ENCODE measurements around the gene NASP.

DNA sequence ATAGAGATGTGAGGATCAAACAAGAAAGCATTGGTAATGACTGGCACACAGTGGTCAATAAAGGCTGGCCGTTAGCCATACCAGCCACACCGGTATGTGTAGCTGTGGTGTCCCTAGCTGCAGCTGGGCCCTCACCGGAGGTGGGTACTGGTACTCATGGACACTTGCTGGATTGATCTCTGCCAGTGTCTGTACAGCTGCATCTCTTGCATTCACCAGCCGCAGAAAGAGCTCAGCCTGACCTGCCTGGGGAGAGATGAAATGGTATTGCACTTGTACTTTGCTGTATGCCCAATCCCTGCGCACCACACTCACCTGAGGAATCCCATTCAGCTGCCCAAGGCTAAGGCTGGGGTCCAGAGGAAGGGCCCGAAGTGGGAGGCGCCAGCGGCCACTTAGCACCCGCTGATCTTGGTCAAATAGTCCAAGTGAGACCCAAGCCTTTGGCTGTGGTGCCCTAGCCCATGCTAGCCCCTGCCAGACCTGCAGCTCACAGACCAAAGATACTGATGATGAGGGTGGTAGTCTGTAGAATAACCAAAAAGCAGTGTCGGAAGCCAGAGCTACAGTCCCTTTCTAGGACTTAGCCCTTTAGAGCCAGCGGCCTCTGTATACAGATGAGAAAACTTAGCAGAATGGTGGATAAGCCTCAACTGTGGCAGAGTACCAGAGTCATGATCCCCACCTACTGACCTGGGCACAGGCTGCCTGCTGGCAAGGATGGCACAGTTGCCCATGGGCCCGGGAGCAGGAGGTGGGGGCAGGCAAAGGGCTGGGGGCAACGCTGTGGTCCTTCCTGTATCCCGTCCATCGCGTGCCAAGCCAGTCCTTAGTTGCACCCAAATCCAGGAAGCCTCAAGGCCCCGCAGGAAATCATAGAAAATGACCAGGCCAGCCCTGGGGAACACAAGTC, 37.0 kb downstream of the NASP start:
- TF ChIP-seq, protein P1, sequence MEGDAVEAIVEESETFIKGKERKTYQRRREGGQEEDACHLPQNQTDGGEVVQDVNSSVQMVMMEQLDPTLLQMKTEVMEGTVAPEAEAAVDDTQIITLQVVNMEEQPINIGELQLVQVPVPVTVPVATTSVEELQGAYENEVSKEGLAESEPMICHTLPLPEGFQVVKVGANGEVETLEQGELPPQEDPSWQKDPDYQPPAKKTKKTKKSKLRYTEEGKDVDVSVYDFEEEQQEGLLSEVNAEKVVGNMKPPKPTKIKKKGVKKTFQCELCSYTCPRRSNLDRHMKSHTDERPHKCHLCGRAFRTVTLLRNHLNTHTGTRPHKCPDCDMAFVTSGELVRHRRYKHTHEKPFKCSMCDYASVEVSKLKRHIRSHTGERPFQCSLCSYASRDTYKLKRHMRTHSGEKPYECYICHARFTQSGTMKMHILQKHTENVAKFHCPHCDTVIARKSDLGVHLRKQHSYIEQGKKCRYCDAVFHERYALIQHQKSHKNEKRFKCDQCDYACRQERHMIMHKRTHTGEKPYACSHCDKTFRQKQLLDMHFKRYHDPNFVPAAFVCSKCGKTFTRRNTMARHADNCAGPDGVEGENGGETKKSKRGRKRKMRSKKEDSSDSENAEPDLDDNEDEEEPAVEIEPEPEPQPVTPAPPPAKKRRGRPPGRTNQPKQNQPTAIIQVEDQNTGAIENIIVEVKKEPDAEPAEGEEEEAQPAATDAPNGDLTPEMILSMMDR (IDR thresholded peaks at IDR 0.05 in 4 of 5, conservative IDR thresholded peaks at IDR 0.05 in 1 of 5), result no peak
- TF ChIP-seq POLR2A (IDR thresholded peaks at IDR 0.05), result no peak
